Suprapubic skin (tissue), 4 donors: ENCODE measurements around the gene RANBP3L.

Experiments
- EP300 ChIP-seq: sonication (generic); formaldehyde crosslinking; IDR thresholded peaks from one replicate; pipeline ENCODE4 v1.6.1; 2017; ENCODE audit warnings: antibody characterized with exemption
- POLR2A ChIP-seq, 2 donors: fragments of 450-650 bp; IDR thresholded peaks; one replicate each; pipeline ENCODE4 v1.6.1; 2017; ENCODE audit warnings: antibody characterized with exemption in 2 of 2, mild to moderate bottlenecking in 2 of 2, moderate library complexity in 2 of 2
- POLR2AphosphoS5 ChIP-seq, 3 donors: sonication (generic); formaldehyde crosslinking; IDR thresholded peaks; one replicate each; pipeline ENCODE4 v1.6.1; 2017; ENCODE audit warnings: antibody characterized with exemption in 3 of 3
- TF ChIP-seq, protein P1 (sequence below), 2 donors: fragments of 200-600 bp in 1 of 2; fragments of 450-650 bp in 1 of 2; sonication (generic) in 1 of 2; IDR thresholded peaks; one replicate each; pipeline ENCODE4 v1.5.1; 2016 to 2019; ENCODE audit warnings: antibody characterized with exemption in 2 of 2, mild to moderate bottlenecking in 1 of 2, moderate library complexity in 1 of 2

DNA sequence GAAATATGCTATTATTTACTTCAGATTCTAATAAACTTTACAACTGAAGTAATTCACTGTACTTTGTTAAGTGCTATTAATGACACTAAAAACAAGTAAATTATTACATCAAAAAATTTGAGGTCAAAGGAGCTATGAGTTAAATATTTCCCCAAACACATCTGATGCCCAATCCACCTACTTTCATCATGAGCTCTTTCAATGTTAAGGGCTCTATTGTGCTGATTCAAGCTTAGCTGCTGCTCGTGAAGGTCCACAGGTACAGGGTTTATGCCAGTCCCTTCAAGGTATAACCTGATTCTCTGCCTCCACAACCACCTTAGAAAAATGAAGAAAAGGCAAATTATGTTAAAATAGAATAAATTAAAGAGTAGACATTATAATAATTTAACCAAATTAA is 84.1 kb downstream of the RANBP3L start:
- TF ChIP-seq POLR2A (IDR thresholded peaks at IDR 0.05): no peak
- TF ChIP-seq, protein P1, sequence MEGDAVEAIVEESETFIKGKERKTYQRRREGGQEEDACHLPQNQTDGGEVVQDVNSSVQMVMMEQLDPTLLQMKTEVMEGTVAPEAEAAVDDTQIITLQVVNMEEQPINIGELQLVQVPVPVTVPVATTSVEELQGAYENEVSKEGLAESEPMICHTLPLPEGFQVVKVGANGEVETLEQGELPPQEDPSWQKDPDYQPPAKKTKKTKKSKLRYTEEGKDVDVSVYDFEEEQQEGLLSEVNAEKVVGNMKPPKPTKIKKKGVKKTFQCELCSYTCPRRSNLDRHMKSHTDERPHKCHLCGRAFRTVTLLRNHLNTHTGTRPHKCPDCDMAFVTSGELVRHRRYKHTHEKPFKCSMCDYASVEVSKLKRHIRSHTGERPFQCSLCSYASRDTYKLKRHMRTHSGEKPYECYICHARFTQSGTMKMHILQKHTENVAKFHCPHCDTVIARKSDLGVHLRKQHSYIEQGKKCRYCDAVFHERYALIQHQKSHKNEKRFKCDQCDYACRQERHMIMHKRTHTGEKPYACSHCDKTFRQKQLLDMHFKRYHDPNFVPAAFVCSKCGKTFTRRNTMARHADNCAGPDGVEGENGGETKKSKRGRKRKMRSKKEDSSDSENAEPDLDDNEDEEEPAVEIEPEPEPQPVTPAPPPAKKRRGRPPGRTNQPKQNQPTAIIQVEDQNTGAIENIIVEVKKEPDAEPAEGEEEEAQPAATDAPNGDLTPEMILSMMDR (IDR thresholded peaks at IDR 0.05): no peak
- no peak for TF ChIP-seq POLR2AphosphoS5 (IDR thresholded peaks at IDR 0.05)
- TF ChIP-seq EP300: no peak
